Activated T-helper 1 cell treated with anti-CD3 and anti-CD28 coated beads, Interleukin-2, amount 50 U/mL, for 16 hours (primary cell): Measurements from ENCODE around the gene C10orf67.
A peak's percentile ranks its signal among the peaks of the same experiment; 100 is the strongest.
"Not testable (repeated sequence)": the region's sequence is repeated elsewhere in the genome, so short reads cannot be mapped to it uniquely, and the experiment has no call there.

Source experiments
- DNase-seq, 2 donors: peaks; one replicate each; pipeline ENCODE4 v3.0.0-alpha.2; 2020; ENCODE audit warnings: low read depth in 1 of 2, low spot score in 1 of 2

The C10orf67 gene

GRCh38 chr10:23362879-23363792, 18.5 kb upstream of the C10orf67 start:
- DNase-seq = no peak

- no peak for DNase-seq
Observed at GRCh38 chr10:23362069-23362830, 17.7 kb upstream of the C10orf67 start.

GRCh38 chr10:23361665-23362064, 17.1 kb upstream of the C10orf67 start:
- DNase-seq = no peak

GRCh38 chr10:23359692-23360380, 15.2 kb upstream of the C10orf67 start:
- DNase-seq = no peak

- no peak for DNase-seq
Observed at GRCh38 chr10:23358357-23358756, 13.8 kb upstream of the C10orf67 start.

GRCh38 chr10:23354630-23355279, 10.2 kb upstream of the C10orf67 start:
- DNase-seq = no peak

- no peak for DNase-seq
Observed at GRCh38 chr10:23351926-23352519, 7.4 kb upstream of the C10orf67 start.

GRCh38 chr10:23350706-23351105, 6.1 kb upstream of the C10orf67 start:
- DNase-seq = not testable (repeated sequence)

GRCh38 chr10:23345861-23346260, 1.3 kb upstream of the C10orf67 start:
- DNase-seq = no peak

GRCh38 chr10:23343591-23344240, 881 bp downstream of the C10orf67 start:
- peak; percentile 18 to 31 for DNase-seq

GRCh38 chr10:23342213-23342884, 2.2 kb downstream of the C10orf67 start:
- no peak for DNase-seq

GRCh38 chr10:23341004-23341403, 3.6 kb downstream of the C10orf67 start:
- no peak for DNase-seq

- DNase-seq = no peak
Observed at GRCh38 chr10:23340354-23340753, 4.2 kb downstream of the C10orf67 start.

GRCh38 chr10:23338886-23339285, 5.7 kb downstream of the C10orf67 start:
- no peak for DNase-seq

- DNase-seq = no peak
Observed at GRCh38 chr10:23338155-23338828, 6.3 kb downstream of the C10orf67 start.

- no peak for DNase-seq
Observed at GRCh38 chr10:23337616-23338015, 7.0 kb downstream of the C10orf67 start.

GRCh38 chr10:23331567-23332301, 12.9 kb downstream of the C10orf67 start:
- DNase-seq = no peak

- DNase-seq = no peak
Observed at GRCh38 chr10:23330948-23331347, 13.6 kb downstream of the C10orf67 start.
